ENCODE measurements around the gene PPP4R2.
A peak's percentile ranks its signal among the peaks of the same experiment; 100 is the strongest.

Gene PPP4R2

DNA sequence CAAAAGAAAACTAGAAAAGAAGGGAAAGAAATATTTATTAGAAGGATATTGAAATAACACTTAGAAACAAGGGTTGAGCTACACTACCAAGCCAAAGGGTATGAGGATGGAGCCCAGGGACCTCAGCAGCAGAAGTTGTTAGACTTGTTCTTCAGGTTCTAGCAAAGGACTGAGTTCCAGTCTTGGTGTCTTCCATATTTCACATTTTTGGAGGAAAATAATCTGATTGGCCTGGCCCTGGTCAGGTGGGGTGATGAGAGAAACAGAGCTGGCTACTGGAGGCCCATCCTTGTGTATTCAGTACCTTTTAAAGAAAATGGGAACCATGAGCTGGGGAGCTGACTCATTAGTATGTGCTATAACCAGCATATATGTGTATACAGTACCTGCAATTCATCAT, 28.2 kb downstream of the PPP4R2 start:
- no peak overlapping the region for H3K27ac Mint-ChIP-seq

DNA sequence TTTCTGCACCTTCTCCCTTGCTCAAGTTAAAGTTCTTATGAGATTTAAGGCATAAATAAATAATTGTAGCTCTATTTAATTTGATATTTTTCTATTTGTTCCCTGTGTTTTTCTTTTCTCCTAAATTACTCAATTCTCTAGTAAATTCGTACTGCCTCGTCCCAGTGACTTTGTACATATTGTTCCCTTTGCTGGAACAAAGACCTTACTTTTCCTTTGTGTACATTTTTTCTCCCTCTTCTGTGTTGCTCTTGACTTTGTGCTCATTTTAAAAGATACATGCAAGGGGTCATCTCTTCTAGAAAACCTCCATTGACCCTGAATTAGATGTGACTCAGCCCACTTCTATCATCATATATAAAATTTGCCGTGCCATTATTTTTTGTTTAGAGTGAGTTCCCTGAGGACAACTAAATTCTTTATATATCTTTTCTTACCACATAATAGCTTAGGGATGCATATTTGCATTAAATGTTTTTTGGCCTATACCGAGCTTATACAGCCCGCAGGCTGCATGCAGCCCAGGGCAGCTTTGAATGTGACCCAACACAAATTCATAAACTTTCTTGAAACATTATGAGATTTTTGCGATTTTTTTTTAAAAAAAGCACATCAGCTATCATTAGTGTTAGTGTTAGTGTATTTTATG, 29.6 kb downstream of the PPP4R2 start:
- DNase-seq (ENCODE audit: low spot score) = no peak
- Mint-ChIP-seq H3K27me3 (ENCODE audit: low read depth) (no peaks in the 10 kb centered on the region), H3K9me3 (no peaks in the 10 kb centered on the region), H3K27ac (no peak overlapping the region), H3K4me3 (no peak overlapping the region), H3K36me3 (ENCODE audit: low read depth) (peaks cover 24% of the 10 kb centered on the region), H3K4me1 (ENCODE audit: low read depth) (peaks cover 44% of the 10 kb centered on the region)

More for the DNA sequence above, 28.2 kb downstream of the PPP4R2 start:
- Mint-ChIP-seq H3K36me3 (ENCODE audit: low read depth) (peaks cover 20% of the 10 kb centered on the region), H3K27me3 (ENCODE audit: low read depth) (no peaks in the 10 kb centered on the region), H3K4me3 (no peak overlapping the region), H3K4me1 (ENCODE audit: low read depth) (peaks cover 45% of the 10 kb centered on the region), H3K9me3 (no peaks in the 10 kb centered on the region)
- no peak for DNase-seq (ENCODE audit: low spot score)

DNA sequence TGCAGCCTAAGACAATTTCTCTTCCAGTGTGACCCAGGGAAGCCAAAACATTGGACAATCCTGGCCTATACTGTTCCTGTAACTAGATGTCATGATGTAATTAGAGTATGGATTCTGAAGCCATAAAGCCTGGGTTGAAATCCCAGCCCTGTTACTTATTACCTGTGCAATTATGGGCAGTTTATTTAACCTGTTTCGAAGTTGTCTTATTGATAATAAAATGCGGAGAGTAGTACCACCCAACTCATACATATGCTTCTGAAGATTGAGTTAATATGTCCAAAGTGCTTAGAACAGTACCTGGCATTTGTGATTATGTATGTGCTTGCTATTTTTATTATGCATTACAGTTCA, 30.1 kb downstream of the PPP4R2 start:
- peaks cover 44% of the 10 kb centered on the region for H3K4me1 Mint-ChIP-seq (ENCODE audit: low read depth)

DNA sequence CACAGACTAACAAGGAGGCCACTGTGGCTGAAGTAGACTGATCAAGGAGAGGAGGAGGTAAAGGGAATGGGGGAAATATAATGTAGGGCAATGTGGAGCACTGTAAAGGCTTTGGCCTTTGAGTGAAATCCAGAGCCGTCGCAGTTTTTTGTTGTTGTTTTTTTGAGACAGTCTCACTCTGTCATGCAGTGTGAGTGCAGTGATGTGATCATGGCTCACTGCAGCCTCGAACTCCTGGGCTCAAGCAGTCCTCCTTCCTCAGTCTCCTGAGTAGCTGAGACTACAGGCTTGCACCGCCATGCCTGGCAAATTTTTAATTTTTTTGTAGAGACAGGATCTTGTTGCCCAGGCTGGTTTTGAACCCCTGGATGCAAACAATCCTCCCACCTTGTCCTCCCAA, 32.2 kb downstream of the PPP4R2 start:
- Mint-ChIP-seq H3K9me3 (no peaks in the 10 kb centered on the region), H3K4me1 (ENCODE audit: low read depth) (peaks cover 47% of the 10 kb centered on the region), H3K4me3 (no peak overlapping the region), H3K36me3 (ENCODE audit: low read depth) (peaks cover 24% of the 10 kb centered on the region), H3K27ac (no peak overlapping the region), H3K27me3 (ENCODE audit: low read depth) (no peaks in the 10 kb centered on the region)
- DNase-seq (ENCODE audit: low spot score) = no peak

More for the DNA sequence above, 30.1 kb downstream of the PPP4R2 start:
- Mint-ChIP-seq H3K9me3 (no peaks in the 10 kb centered on the region), H3K27ac (no peak overlapping the region), H3K4me3 (no peak overlapping the region), H3K36me3 (ENCODE audit: low read depth) (peaks cover 24% of the 10 kb centered on the region), H3K27me3 (ENCODE audit: low read depth) (no peaks in the 10 kb centered on the region)
- no peak for DNase-seq (ENCODE audit: low spot score)

DNA sequence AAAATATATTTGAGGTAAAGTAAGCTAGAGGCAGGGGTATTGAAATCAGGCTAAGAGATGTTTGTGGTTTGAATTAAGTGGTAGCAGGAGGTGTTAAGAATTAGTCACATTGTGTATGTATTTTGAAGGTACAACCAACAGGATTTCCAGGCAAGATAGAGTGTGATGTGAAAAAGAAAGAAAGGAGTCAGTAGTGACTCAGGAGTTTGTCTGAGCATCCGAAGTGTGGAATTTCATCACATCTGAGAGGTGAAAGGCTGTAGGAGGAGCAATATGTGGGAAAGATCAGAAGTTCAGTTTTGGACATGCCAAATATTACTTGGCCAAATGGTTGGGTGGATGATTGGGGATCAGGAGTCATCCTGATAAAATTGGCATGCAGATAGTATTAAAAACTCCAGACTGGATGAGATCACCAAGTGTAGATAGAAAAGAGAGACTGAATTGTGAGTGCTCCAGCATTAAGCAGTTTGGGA, 32.7 kb downstream of the PPP4R2 start:
- Mint-ChIP-seq H3K27ac (peak overlapping the region; percentile 56), H3K36me3 (ENCODE audit: low read depth) (peaks cover 24% of the 10 kb centered on the region), H3K4me3 (no peak overlapping the region), H3K9me3 (no peaks in the 10 kb centered on the region), H3K27me3 (ENCODE audit: low read depth) (no peaks in the 10 kb centered on the region), H3K4me1 (ENCODE audit: low read depth) (peaks cover 49% of the 10 kb centered on the region)
- DNase-seq (ENCODE audit: low spot score) = peak; percentile 23

DNA sequence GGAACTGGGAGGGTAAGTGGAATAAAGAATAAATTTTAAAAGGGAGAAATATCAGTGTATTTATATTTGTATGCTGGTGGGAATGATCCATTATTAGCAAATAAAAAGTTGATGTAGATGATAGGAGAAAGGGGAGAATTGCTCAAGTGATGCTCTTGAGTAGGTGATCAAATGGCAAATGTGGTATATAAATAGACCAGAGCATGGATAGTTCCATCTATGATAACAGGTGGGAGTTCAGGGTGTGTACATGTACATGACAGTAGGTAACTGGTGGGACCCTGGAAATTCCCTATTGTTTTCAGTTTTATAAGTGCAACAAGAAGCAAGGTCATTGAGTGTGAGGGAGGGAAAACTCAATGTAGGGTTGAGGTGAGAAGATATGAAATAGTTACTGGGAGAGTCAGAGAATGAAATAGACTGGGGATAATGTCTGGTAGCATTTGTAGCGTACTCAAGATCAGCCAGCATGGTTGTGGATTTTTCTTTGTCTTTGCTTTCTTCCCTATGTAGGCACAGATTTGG, 33.5 kb downstream of the PPP4R2 start:
- Mint-ChIP-seq H3K27me3 (ENCODE audit: low read depth) (no peaks in the 10 kb centered on the region), H3K36me3 (ENCODE audit: low read depth) (peaks cover 27% of the 10 kb centered on the region), H3K4me1 (ENCODE audit: low read depth) (peaks cover 48% of the 10 kb centered on the region), H3K4me3 (no peak overlapping the region), H3K27ac (no peak overlapping the region), H3K9me3 (no peaks in the 10 kb centered on the region)
- DNase-seq (ENCODE audit: low spot score) = no peak

DNA sequence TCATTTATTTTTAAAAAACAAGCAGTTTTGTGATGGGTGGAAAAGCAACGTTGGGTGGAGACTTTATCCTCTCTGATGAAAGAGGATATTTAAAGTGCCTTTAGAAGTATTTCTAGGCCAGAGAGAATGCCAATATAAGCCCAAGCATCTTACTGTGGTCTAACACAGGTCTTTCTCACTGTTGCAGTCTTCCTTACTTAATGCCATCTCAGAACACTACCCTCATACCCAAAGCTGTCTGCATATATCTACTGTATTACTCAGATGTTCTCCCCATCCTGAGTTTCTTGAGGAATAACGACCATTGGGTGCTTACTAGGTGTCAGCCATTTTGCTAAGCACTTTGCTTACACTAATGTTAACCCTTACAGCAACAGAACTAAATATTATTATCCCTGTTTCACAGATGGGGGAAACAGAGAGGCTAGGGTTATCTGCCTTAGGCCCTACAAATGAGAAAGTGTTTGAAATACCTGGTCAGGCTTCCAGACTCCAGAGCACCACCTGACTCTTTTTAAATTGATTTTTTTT, 35.0 kb downstream of the PPP4R2 start:
- H3K4me3 Mint-ChIP-seq = no peak overlapping the region
- peaks cover 31% of the 10 kb centered on the region for H3K36me3 Mint-ChIP-seq (ENCODE audit: low read depth)
- DNase-seq (ENCODE audit: low spot score) = no peak
- H3K27ac Mint-ChIP-seq = no peak overlapping the region
- H3K9me3 Mint-ChIP-seq = no peaks in the 10 kb centered on the region
- peaks cover 49% of the 10 kb centered on the region for H3K4me1 Mint-ChIP-seq (ENCODE audit: low read depth)
- H3K27me3 Mint-ChIP-seq (ENCODE audit: low read depth) = no peaks in the 10 kb centered on the region

DNA sequence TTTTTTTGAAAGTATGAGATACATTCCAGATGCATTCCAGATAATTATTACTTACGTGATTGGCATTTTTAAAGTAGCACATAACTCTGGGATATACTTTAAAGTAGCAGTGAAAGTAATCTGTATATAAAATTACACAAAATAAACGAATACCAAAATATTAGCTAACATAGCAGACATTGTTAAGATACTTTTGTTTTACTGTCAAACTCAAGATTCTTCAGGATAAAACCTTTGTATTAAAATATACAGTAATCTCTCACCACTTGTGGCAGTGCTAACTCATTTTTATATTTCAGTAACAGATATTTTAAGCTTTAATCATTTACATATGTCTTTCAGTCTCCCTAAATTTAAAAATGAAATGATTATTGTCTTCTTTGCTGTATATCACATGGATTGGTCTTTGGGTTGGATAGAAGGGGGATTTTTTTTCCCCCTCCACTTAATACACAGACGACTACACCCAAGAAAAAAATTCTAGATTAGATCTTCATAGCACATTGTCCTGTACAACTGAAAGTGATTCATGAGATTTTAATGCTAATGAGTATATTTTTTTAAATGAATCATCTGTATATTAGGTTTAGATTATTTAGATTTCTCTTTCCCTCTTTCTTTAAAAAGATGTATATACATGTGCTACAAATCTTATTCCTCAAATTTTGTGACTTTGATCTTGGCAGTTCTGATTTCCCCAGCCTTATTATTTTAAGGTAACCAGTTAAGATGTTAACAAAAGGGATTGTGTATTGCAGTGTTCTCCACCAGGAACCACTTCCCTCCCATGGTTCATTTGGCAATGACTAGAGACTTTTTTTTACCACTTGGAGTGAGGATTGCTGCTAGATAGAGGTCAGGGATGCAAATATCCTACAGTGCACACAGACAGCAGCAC, 40.3 kb downstream of the PPP4R2 start:
- no peaks in the 10 kb centered on the region for H3K27me3 Mint-ChIP-seq (ENCODE audit: low read depth)
- no peak overlapping the region for H3K4me3 Mint-ChIP-seq
- H3K36me3 Mint-ChIP-seq (ENCODE audit: low read depth) = peaks cover 19% of the 10 kb centered on the region
- no peak for DNase-seq (ENCODE audit: low spot score)
- H3K27ac Mint-ChIP-seq = no peak overlapping the region
- H3K4me1 Mint-ChIP-seq (ENCODE audit: low read depth) = peaks cover 41% of the 10 kb centered on the region
- no peaks in the 10 kb centered on the region for H3K9me3 Mint-ChIP-seq

DNA sequence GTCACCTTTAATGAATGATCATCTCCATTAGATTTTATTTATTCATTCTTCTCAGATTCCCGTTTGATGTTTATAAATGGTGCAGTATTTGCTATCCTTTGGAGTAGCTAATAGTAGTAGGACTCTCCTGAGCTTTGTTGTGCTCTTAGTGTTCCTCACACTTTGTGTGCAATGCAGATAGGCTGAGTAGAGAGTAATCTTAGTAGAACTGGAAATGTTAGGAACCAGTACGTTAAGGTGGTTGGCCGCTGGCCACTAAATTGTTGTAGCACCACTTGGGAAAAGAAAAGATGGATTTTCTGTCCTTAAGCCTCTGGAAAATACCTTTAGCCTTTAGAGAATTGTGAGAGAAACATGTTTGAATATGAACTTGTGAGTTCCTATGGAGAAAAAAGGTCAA, 44.9 kb downstream of the PPP4R2 start:
- Mint-ChIP-seq H3K36me3 (ENCODE audit: low read depth) (peaks cover 6% of the 10 kb centered on the region), H3K4me3 (no peak overlapping the region), H3K9me3 (no peaks in the 10 kb centered on the region), H3K27ac (no peak overlapping the region), H3K27me3 (ENCODE audit: low read depth) (no peaks in the 10 kb centered on the region), H3K4me1 (ENCODE audit: low read depth) (peaks cover 34% of the 10 kb centered on the region)
- no peak for DNase-seq (ENCODE audit: low spot score)

DNA sequence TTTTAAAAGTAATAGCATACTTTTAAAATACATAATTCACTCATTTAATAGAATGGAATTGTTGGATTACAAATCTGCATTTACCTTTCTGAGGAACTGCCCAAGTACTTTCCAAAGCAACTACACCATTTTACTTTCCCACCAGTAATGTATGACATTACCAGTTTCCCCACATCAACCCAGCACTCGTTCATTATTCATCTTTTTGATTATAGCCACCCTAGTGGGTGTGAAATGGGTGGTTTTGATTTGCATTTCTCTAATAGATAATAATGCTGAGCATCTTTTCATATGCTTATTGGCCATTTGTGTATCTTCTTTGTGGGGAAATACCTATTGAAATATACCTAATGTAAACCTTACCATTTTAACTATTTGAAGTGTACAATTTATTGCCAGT, 46.8 kb downstream of the PPP4R2 start:
- Mint-ChIP-seq H3K4me3 (no peak overlapping the region), H3K9me3 (no peaks in the 10 kb centered on the region), H3K27ac (no peak overlapping the region), H3K27me3 (ENCODE audit: low read depth) (no peaks in the 10 kb centered on the region), H3K36me3 (ENCODE audit: low read depth) (peaks cover 3% of the 10 kb centered on the region), H3K4me1 (ENCODE audit: low read depth) (peaks cover 20% of the 10 kb centered on the region)
- no peak for DNase-seq (ENCODE audit: low spot score)

DNA sequence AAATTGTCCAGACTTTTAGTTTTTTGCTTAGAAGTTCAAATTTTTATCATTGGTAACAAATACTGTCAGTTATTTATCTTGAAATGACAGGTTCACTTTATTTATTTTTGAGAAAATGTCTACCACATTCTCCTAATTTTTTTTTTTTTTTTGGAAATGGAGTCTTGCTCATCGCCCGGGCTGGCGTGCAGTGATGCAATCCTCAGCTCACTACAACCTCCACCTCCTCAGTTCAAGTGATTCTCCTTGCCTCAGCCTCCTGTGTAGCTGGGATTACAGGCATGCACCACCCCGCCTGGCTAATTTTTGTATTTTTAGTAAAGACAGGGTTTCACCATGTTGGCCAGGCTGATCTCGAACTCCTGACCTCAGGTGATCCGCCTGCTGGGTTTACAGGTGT, 48.8 kb downstream of the PPP4R2 start:
- Mint-ChIP-seq H3K27ac (no peak overlapping the region), H3K4me1 (ENCODE audit: low read depth) (peaks cover 21% of the 10 kb centered on the region), H3K4me3 (no peak overlapping the region), H3K9me3 (no peaks in the 10 kb centered on the region), H3K36me3 (ENCODE audit: low read depth) (peaks cover 8% of the 10 kb centered on the region), H3K27me3 (ENCODE audit: low read depth) (no peaks in the 10 kb centered on the region)
- DNase-seq (ENCODE audit: low spot score) = no peak

DNA sequence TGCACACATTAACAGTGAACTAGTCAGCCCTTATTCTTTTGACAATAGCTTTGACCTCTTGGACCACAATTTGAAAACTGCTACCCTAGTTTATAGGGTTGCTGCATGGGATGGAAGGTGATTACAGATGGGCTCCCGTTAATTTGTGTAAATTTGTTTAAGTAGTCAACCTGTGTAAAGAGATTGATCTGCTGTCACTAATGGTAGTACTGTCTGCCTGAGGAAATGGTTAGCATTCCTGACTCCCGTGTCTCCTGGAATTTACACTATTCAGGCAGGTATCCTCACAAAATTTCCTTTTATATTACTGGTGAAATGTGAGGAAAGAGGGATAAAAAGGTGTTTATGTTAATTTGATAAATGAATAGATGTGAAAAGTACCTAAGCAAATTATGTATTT, 49.6 kb downstream of the PPP4R2 start:
- no peak overlapping the region for H3K27ac Mint-ChIP-seq
- no peak overlapping the region for H3K4me3 Mint-ChIP-seq
- H3K4me1 Mint-ChIP-seq (ENCODE audit: low read depth) = peaks cover 19% of the 10 kb centered on the region
- H3K27me3 Mint-ChIP-seq (ENCODE audit: low read depth) = no peaks in the 10 kb centered on the region
- H3K9me3 Mint-ChIP-seq = no peaks in the 10 kb centered on the region
- DNase-seq (ENCODE audit: low spot score) = no peak
- H3K36me3 Mint-ChIP-seq (ENCODE audit: low read depth) = peaks cover 13% of the 10 kb centered on the region

DNA sequence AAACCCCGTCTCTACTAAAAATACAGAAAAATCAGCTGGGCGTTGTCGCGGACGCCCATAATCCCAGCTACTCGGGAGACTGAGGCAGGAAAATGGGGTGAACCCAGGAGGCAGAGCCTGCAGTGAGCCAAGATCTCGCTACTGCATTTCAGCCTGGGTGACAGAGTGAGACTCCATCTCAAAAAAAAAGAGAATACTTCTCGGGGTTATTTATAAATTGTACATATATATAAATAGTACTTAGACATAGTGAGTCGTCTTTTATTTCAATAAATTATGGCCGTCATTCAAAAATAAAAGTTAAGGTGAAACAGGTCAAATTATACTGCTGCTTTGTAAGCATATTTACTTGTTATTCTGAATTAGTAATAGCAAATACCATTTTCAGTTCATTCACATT, 52.7 kb downstream of the PPP4R2 start:
- Mint-ChIP-seq H3K27ac (no peak overlapping the region), H3K4me3 (no peak overlapping the region), H3K9me3 (no peaks in the 10 kb centered on the region), H3K27me3 (ENCODE audit: low read depth) (no peaks in the 10 kb centered on the region), H3K4me1 (ENCODE audit: low read depth) (peaks cover 11% of the 10 kb centered on the region), H3K36me3 (ENCODE audit: low read depth) (peaks cover 14% of the 10 kb centered on the region)
- DNase-seq (ENCODE audit: low spot score) = no peak

DNA sequence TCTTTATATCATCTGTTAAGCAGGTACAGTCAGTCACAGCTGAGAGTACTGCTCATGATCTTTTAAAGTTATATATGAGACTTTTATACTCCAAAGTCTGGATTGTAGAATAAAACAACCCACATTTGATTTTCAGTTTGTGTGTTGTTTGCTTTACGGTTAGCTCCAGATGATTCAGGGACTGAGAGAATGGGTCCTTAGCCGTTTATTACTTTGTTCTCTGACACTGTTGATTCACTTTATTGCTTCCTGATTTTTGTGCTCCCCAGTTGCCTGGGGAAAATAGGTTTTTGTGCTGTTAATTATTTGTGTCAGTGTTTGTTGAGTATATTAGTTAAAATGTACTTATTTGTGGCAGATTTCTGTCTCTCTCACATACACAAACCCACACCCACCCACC, 56.2 kb downstream of the PPP4R2 start:
- no peaks in the 10 kb centered on the region for H3K27me3 Mint-ChIP-seq (ENCODE audit: low read depth)
- H3K4me1 Mint-ChIP-seq (ENCODE audit: low read depth) = peaks cover 8% of the 10 kb centered on the region
- no peak overlapping the region for H3K4me3 Mint-ChIP-seq
- DNase-seq (ENCODE audit: low spot score) = no peak
- no peak overlapping the region for H3K27ac Mint-ChIP-seq
- H3K36me3 Mint-ChIP-seq (ENCODE audit: low read depth) = peaks cover 12% of the 10 kb centered on the region
- H3K9me3 Mint-ChIP-seq = no peaks in the 10 kb centered on the region
